ENCODE data around the gene ENHO.

The ENHO gene

DNA sequence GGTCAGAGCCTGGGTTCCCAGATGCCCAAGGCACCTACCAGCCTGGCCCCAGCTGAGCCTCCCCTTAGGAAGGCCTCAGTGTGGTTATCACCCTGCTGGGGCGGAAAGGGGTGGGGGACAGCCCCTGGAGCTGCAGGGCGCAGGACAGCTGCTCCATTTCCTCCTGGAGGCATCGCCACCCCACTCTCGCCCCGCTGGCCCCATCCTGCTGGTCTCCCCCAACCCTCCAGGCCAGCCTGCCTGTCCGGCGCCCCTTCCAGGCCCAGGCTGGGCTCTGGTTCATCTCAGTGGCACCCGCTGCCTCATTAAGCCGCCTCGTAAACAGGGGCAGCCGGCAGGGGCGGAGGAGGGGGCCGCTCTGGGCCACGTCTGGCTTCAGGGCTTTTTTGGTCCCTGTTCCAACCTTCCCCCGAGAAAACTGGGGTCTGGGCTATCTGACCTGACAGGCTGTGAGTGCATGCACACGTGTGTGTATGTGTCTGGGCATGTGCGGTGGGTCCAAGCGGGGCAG lies 30.8 kb upstream of the ENHO start:
- CTCF ChIA-PET: interaction anchor here (0.7 kb wide), 1 partner anchor 38 kb away, joined by 3 read pairs; no protein-coding TSS in a partner anchor
- TF ChIP-seq, protein P1, sequence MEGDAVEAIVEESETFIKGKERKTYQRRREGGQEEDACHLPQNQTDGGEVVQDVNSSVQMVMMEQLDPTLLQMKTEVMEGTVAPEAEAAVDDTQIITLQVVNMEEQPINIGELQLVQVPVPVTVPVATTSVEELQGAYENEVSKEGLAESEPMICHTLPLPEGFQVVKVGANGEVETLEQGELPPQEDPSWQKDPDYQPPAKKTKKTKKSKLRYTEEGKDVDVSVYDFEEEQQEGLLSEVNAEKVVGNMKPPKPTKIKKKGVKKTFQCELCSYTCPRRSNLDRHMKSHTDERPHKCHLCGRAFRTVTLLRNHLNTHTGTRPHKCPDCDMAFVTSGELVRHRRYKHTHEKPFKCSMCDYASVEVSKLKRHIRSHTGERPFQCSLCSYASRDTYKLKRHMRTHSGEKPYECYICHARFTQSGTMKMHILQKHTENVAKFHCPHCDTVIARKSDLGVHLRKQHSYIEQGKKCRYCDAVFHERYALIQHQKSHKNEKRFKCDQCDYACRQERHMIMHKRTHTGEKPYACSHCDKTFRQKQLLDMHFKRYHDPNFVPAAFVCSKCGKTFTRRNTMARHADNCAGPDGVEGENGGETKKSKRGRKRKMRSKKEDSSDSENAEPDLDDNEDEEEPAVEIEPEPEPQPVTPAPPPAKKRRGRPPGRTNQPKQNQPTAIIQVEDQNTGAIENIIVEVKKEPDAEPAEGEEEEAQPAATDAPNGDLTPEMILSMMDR (conservative IDR thresholded peaks at IDR 0.05; ENCODE audit: low read depth): no peak
- POLR2A ChIA-PET (ENCODE audit: low non-redundant PET): no interaction called here
- DNase-seq (ENCODE audit: low spot score): no peak
- H3K27ac ChIP-seq: no peak overlapping the region

- CTCF ChIA-PET: interaction anchor here (0.7 kb wide), 1 partner anchor 38 kb away, joined by 3 read pairs; no protein-coding TSS in a partner anchor
- DNase-seq (ENCODE audit: low spot score): no peak
- TF ChIP-seq, protein P1 (conservative IDR thresholded peaks at IDR 0.05; ENCODE audit: low read depth): no peak
- POLR2A ChIA-PET (ENCODE audit: low non-redundant PET): no interaction called here
- H3K27ac ChIP-seq: no peak overlapping the region
Observed at GRCh38 chr9:34552986-34553385, 30.2 kb upstream of the ENHO start.

GRCh38 chr9:34552606-34552981 lies 29.8 kb upstream of the ENHO start:
- TF ChIP-seq, protein P1 (conservative IDR thresholded peaks at IDR 0.05; ENCODE audit: low read depth): no peak
- no peak overlapping the region for H3K27ac ChIP-seq
- ChIA-PET POLR2A (ENCODE audit: low non-redundant PET) (no interaction called here), CTCF (no interaction called here)
- DNase-seq (ENCODE audit: low spot score): no peak

DNA sequence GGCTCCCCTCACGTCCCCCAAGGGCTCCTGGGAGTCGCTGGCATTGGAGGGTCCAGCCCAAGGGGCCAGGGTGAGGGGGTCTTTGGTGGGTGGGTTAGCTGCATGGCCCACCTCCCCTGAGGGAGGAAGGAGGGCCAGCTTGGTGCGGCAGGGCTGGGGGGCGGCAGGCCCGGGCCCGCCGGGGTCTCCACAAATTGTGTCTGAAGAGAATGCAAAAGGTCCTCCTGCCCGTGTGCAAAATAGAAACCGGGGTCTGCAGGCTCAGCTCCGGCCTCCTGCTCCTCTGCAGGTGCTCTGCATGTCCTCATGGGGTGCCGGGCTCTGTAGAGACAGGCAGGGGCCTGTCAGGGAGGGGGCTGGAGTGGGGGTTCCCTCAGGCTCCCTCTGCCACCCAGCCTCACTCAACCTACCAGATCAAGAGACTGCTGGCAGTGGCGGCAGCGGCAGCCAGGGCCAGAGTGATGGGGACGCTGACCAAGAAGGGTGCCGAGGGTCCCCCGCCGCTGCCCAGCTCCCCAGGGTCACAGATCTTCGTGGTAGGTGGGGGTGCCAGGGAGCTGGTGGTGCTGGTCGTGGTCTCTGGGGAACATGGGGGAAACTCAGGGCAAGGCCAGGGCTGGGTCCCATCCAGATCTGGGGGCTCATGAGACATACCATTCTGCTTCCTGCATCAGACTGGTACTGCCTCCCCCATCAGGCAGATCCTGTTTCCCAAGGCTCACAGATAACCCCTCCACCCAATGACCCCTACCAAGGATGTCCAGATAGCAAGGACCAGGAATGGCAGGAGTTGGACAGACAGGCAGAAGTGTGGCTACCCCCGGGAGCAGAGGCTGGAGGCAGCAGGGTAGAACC lies 29.2 kb upstream of the ENHO start:
- CTCF ChIA-PET: interaction anchor here (0.6 to 0.9 kb wide), 4 partner anchors 39 to 664 kb away, joined by 3 to 5 read pairs (median 4); no protein-coding TSS in a partner anchor
- DNase-seq (ENCODE audit: low spot score): no peak
- POLR2A ChIA-PET (ENCODE audit: low non-redundant PET): no interaction called here
- TF ChIP-seq, protein P1 (conservative IDR thresholded peaks at IDR 0.05; ENCODE audit: low read depth): no peak
- no peak overlapping the region for H3K27ac ChIP-seq

GRCh38 chr9:34550681-34551270 lies 28.0 kb upstream of the ENHO start:
- ChIA-PET POLR2A (ENCODE audit: low non-redundant PET) (no interaction called here), CTCF (interaction anchor here (0.6 kb wide), 2 partner anchors 34 to 662 kb away, joined by 3 to 4 read pairs; no protein-coding TSS in a partner anchor)
- no peak for DNase-seq (ENCODE audit: low spot score)
- TF ChIP-seq, protein P1 (conservative IDR thresholded peaks at IDR 0.05; ENCODE audit: low read depth): no peak
- H3K27ac ChIP-seq: no peak overlapping the region

DNA sequence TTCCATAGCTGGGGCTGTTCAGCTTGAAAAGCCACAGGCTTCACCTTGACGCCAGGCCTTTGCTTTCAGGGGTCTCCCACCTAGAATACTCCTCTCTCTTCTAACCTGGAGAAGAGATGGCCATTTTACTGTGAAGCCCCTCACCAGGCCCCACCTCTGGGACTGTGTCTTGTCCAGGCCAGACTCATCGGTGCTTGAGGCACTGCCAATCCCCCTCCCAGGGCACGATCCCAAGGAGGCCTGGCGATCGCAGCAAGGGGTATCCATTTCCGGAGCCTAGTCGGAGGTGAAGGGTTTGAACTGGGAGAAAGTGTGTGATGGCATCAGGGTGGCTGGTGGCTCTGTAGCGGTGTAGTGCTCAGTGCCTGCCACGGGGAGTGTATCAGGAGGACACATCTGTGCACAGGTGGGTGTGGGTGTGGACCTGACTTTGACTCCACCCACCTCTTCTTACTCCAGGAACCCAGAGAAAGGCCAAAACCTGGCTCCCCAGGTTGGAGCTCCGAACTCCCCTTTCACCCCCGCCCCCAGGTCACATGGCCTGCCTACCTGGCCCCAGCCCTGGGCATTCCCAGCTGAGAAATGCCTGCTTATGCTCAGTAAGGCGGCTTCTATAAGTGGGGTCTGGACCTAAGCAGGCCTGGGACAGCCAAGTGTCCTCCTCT lies 27.4 kb upstream of the ENHO start:
- CTCF ChIA-PET: interaction anchor here (0.6 kb wide), 3 partner anchors 27 to 146 kb away, joined by 3 to 4 read pairs (median 3); no protein-coding TSS in a partner anchor
- POLR2A ChIA-PET (ENCODE audit: low non-redundant PET): no interaction called here
- no peak for DNase-seq (ENCODE audit: low spot score)
- TF ChIP-seq, protein P1 (conservative IDR thresholded peaks at IDR 0.05; ENCODE audit: low read depth): no peak
- H3K27ac ChIP-seq: no peak overlapping the region

All from RWPE1 (cell line).